Fibroblast of lung (primary cell): Measurements from ENCODE around the gene GTF3A.

Experiments used
- EZH2 ChIP-seq: IDR thresholded peaks from 2 replicates; pipeline ENCODE4 v1.5.1; 2012; ENCODE audit warnings: low read length, control low read depth, mild to moderate bottlenecking; ENCODE audit errors: missing control alignments
- TF ChIP-seq, protein P1 (sequence below), 2 donors: IDR thresholded peaks in 1 of 2; conservative IDR thresholded peaks in 1 of 2; 1 replicate in 1 of 2; 2 replicates in 1 of 2; pipeline ENCODE4 v1.5.1; 2011 to 2012; ENCODE audit warnings: low read length in 2 of 2, control low read depth in 1 of 2, inconsistent platforms in 1 of 2, low read depth in 1 of 2, mild to moderate bottlenecking in 1 of 2

DNA sequence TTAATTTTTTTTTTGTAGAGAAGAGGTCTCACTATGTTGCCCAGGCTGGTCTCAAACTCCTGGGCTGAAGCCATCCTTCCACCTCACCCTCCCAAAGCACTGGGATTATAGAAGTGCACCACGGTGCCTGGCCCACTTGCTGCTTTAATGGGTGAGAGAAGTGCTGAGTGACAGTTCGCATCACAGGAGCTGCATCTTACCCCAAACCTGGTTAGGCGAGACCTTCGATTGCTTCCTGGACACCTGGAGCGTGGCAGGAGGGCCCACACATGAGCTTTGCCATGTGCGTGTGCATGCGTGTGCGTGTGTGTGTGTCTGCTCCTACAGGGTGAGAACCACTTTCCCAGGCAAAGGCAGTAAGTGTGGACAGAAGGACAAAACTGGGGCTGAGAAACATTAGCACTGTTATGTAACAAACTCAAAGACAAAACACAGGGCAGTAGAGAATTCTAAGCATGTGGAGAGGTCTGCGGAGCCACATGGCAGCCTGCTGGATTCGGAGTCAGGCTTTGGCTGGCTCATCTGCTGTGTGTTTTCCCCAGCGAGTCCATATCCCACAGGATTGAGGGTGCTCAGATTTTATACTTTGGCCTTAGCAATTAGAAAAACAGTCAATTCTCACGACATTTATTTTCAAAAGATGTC is 37.6 kb downstream of the GTF3A start:
- TF ChIP-seq, protein P1, sequence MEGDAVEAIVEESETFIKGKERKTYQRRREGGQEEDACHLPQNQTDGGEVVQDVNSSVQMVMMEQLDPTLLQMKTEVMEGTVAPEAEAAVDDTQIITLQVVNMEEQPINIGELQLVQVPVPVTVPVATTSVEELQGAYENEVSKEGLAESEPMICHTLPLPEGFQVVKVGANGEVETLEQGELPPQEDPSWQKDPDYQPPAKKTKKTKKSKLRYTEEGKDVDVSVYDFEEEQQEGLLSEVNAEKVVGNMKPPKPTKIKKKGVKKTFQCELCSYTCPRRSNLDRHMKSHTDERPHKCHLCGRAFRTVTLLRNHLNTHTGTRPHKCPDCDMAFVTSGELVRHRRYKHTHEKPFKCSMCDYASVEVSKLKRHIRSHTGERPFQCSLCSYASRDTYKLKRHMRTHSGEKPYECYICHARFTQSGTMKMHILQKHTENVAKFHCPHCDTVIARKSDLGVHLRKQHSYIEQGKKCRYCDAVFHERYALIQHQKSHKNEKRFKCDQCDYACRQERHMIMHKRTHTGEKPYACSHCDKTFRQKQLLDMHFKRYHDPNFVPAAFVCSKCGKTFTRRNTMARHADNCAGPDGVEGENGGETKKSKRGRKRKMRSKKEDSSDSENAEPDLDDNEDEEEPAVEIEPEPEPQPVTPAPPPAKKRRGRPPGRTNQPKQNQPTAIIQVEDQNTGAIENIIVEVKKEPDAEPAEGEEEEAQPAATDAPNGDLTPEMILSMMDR (conservative IDR thresholded peaks at IDR 0.05 in 1 of 2, IDR thresholded peaks at IDR 0.05 in 1 of 2; ENCODE audit: low read depth in 1 of 2, low read length in 2 of 2): no peak
- TF ChIP-seq EZH2: no peak
